ENCODE results near the gene CARS1.

CARS1 gene

DNA sequence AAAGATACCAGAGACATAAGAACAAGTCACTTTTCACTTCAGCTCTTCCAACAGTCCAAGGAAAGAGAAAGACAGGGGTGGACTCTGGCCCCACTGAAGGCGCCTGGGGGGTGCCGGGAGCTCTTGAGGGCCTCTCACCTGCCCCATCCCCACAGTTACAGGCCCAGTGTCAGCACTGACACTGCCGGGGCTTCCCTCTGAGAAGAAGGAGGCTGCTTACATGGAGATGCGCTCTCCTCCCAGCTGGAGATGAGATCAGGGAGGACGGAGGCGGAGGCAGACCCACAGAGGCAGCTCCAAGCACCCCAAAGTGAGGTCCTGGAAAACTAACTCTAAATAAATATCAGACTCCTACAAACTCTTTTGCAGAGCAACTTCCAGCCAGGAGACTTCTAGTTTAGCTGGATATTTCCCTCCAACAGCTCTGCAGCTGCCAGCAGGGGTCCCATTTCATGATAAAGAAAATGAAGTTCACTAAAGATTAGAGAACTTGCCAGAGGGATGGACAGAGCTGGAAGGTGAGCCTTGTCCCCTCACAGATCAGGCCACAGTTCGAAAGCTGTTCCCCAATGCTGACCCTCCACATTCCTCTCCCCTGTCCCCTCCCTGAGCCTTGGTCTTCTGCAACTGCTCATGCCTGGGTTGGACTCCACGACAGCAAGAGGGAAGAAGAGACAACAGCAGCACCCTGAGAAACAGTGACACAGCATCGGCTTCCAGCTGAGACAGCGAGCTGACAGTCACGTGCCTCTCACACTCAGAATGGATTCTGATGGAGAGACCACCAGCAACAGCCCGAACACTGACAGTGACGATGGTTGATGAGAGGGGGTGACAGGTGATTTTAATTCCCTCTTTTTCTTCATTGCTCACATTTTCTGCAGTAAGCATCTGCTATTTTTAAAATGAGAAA is 5.8 kb downstream of the CARS1 start:
- TF ChIP-seq, protein P1, sequence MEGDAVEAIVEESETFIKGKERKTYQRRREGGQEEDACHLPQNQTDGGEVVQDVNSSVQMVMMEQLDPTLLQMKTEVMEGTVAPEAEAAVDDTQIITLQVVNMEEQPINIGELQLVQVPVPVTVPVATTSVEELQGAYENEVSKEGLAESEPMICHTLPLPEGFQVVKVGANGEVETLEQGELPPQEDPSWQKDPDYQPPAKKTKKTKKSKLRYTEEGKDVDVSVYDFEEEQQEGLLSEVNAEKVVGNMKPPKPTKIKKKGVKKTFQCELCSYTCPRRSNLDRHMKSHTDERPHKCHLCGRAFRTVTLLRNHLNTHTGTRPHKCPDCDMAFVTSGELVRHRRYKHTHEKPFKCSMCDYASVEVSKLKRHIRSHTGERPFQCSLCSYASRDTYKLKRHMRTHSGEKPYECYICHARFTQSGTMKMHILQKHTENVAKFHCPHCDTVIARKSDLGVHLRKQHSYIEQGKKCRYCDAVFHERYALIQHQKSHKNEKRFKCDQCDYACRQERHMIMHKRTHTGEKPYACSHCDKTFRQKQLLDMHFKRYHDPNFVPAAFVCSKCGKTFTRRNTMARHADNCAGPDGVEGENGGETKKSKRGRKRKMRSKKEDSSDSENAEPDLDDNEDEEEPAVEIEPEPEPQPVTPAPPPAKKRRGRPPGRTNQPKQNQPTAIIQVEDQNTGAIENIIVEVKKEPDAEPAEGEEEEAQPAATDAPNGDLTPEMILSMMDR (IDR thresholded peaks at IDR 0.05; ENCODE audit: low read depth, low read length) = peak; percentile 19
- DNase-seq (ENCODE audit: low read depth, low spot score) = no peak
- H3K4me3 ChIP-seq (ENCODE audit: low read depth, low read length) = no peak overlapping the region
- in situ Hi-C loops (cut with HindIII; ENCODE audit: low sequenced_read_pairs) = no loop called here

DNA sequence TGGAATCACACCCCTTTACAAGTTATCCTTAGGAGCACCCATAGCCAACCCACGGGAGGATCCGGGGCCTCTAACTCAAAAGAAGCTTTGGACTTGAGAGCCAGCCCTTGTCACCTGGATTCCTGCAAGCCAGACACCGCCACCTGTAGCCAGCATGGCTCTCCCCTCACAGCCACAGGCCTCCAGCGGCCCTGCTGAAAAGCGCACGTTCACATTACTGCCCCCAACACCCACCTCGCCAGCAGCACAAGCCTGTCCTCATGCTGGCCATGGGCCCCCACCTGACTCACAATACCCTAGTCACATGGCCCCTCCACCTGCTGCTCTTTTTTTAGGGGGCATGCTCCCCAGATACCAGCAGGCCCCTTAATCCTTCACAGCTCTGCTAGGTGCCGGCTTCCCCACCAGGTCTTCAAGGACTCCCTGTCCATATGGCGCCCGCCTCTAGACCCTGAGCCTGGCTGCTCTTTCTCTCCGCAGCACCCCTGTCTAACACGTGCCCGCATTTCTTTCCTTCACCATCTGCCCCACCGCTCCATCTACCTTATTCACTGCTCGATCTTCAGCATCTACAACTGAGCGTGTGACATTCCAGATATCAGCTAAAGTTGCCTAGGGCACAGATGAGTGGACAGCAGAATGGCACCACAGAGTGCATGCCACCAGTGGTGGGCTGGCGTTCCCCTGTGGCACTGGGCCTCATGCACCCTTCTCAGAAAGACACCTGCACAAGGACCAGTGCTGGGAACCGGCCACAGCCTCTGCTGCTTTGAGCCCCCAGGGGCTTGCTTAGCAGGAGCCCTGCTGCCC is 6.6 kb downstream of the CARS1 start:
- in situ Hi-C loops (cut with HindIII; ENCODE audit: low sequenced_read_pairs) = no loop called here
- no peak overlapping the region for H3K4me3 ChIP-seq (ENCODE audit: low read depth, low read length)
- DNase-seq (ENCODE audit: low read depth, low spot score) = no peak
- TF ChIP-seq, protein P1 (IDR thresholded peaks at IDR 0.05; ENCODE audit: low read depth, low read length) = no peak

DNA sequence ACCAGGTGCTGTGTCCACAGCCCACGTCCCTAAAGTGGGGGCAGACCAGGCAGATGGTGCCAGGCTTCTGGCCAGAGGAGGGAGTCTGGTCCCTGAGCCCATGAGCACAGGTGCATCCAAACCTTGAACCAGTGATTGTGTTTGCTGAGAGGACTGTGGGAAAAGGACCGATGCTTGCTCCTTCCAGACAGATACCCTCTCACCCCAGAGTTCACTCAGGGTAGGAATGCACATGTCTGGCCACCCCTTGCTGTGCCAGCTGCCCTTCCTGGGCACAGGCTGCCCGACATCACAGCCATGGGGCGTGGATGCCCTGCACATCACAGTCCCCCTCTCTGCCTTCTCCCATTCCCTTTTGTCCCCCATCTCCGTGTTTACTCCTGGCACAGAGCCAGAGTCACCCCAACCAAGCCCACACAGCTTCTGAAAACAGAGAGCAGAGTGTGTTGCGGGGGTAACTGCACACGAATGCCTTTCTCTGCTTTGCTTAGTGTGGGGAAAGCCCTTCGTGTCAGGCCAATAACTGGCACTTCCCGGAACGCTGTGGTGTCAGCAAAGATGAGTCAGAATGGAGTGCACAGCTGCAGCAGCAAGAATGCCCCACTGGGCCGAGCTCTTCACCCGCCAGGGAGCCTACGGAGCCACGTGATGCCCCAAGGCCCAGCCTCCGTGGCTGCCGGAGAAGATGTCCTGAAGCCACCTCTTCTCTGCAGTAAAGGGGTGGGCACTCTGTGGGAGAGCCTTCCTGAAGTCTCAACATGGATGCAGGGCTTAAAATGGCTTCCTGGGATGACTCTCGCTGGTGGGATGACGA is 7.6 kb downstream of the CARS1 start:
- DNase-seq (ENCODE audit: low read depth, low spot score) = peak; percentile 95
- no peak overlapping the region for H3K4me3 ChIP-seq (ENCODE audit: low read depth, low read length)
- in situ Hi-C loops (cut with HindIII; ENCODE audit: low sequenced_read_pairs) = no loop called here

DNA sequence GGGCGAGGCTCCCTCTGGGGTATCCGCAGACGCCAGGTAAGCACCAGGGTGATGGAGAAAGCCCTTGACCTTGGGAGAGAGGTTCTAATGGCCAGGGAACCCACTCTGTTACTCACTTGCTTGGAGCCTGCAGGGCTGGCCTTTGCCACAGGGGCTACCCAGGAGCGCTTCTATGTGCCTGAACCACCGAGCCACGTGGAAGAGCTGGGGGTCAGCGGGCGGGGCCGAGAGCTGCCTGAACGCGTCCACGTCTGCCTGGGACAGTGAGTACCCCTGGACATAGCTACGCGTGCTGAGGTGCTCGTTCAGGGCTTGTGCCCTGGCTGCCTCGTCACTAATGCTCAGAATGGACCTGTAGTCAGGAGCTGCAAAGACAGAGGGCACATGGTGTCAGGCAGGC is 9.6 kb downstream of the CARS1 start:
- H3K4me3 ChIP-seq (ENCODE audit: low read depth, low read length) = no peak overlapping the region
- in situ Hi-C loops (cut with HindIII; ENCODE audit: low sequenced_read_pairs) = no loop called here
- no peak for DNase-seq (ENCODE audit: low read depth, low spot score)
- TF ChIP-seq, protein P1 (IDR thresholded peaks at IDR 0.05; ENCODE audit: low read depth, low read length) = no peak

More for the DNA sequence above, 7.6 kb downstream of the CARS1 start:
- TF ChIP-seq, protein P1 (IDR thresholded peaks at IDR 0.05; ENCODE audit: low read depth, low read length) = peak; percentile 42

DNA sequence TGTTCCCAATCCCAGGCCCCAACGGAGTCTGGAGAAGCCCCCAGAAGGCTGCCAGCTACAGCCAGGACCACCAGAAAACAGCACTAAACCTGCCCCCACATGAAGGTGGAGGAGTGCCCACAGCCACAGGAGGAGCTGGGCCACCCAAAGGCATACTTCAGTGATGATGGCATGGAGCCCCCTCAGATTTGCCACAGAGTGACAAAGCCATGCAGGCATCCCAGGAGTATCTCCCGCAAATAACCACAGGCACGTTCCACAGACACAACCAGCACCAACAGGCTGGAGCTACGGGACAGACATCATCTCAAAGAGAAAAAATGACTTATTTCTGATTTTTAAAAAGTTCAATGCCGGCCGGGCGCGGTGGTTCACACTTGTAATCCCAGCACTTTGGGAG is 10.6 kb downstream of the CARS1 start:
- TF ChIP-seq, protein P1 (IDR thresholded peaks at IDR 0.05; ENCODE audit: low read depth, low read length) = no peak
- no peak for DNase-seq (ENCODE audit: low read depth, low spot score)
- in situ Hi-C loops (cut with HindIII; ENCODE audit: low sequenced_read_pairs) = no loop called here
- H3K4me3 ChIP-seq (ENCODE audit: low read depth, low read length) = no peak overlapping the region

DNA sequence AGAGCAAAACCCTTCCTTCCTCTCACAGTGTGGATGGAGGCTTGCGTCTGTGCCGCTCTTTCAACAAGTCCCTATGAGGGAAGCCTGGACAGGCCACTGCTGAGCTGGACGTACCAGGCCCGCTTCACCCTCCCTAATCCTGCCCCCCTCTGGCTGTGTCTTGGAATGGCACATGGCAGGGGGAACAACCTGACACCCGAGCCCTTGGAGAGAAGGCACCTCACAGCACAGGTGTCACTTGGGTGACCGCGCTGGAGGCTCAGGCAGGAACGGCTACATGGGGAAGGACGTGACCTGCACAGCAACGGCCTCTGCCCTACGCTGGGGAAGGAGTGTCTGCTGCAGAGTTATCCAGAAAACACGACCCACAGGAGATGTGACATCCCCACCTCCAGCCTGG is 11.0 kb downstream of the CARS1 start:
- in situ Hi-C loops (cut with HindIII; ENCODE audit: low sequenced_read_pairs) = no loop called here
- TF ChIP-seq, protein P1 (IDR thresholded peaks at IDR 0.05; ENCODE audit: low read depth, low read length) = peak; percentile 46
- no peak for DNase-seq (ENCODE audit: low read depth, low spot score)
- H3K4me3 ChIP-seq (ENCODE audit: low read depth, low read length) = no peak overlapping the region
